ENCODE data around the gene ITGA2B.

GRCh38 chr17:44397479-44398440 is 8.3 kb upstream of the ITGA2B start:
- no peak for TF ChIP-seq CTCF (conservative IDR thresholded peaks at IDR 0.05; ENCODE audit: low read length)
- TF ChIP-seq EZH2phosphoT487 (IDR thresholded peaks at IDR 0.05; ENCODE audit: borderline replicate concordance, low read depth, low read length), result no peak
